Measurements from ENCODE around the gene SIRT2.

SIRT2 gene

DNA sequence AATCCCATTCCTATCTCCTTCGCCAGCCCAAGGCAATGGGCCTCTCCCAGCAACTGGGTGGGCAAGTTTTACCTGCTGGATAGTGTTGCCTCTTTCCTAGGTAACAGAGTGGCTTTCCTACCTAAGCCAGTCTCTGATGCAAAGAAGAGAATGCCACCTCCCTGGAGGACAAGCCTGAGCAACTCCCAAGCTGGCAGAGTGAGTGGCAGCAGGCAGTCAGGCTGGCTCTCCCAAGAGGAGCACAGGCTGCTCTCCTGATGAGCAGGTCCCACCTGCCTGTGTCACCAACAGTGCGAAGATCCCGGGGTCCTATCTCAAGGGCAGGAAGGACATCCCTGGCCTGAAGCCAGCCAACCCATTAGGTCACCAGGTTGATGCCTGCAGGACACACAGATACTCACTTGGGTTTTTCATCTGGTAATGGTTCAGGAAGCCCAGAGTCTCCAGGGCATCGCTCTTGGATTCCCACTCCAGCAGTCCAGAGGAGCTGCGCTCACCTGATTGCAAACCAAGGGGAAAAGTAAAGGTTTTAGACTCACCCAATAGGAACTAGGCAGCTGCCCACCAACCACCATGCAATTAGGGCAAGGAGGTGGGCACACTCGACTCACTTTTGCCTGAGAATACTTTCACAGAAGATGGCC is 62.3 kb downstream of the SIRT2 start:
- Histone ChIP-seq H3K27ac (replicated peaks) (no peak overlapping the region), H3K4me3 (replicated peaks; ENCODE audit: insufficient read depth, low read length) (no peak overlapping the region)
- no peak for DNase-seq (ENCODE audit: low read depth in 1 of 2, low spot score in 1 of 2)

DNA sequence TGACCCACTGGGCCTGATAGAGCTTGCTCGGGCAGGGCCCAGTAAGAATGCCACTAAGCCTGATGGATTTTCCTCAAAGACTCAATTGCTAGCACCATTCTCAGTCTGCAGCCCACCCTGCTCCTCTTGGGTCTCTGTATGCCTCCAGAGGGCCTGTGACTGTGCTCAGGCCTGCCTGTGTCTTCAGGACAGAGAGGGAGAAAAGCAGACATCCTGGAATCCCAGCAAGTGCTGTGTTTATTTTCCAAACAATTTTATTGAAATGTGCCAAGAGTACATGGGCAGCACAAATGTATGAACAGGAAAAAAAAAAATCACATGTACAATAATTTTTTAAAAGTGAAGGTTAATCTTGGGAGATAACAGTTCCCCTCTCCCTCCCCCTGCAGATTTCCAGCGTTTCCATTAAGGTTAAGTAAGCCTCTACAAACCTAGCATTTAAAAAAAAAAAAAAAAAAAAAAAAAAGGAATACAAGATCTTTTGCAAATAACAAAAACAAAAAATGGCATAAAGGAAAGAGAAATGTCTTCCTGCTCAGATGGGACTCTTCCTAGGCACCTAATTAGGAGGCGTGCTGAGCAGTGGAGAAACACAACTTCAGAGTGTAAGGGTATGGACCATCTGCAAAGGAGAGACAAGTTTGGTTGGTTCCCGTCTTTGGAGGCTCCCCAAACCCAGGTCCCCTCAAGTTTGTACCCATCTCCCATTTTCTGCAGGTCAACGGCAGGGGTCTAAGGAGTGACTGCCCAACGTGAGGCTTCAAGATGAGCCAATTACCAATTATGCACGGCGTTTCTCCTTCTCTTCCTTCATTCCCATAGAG is 63.0 kb downstream of the SIRT2 start:
- Histone ChIP-seq H3K27me3 (ENCODE audit: insufficient read depth, poor library complexity, severe bottlenecking) (no peaks in the 10 kb centered on the region), H3K27ac (replicated peaks) (no peak overlapping the region), H3K4me3 (replicated peaks; ENCODE audit: insufficient read depth, low read length) (no peak overlapping the region)
- TF ChIP-seq, protein P1, sequence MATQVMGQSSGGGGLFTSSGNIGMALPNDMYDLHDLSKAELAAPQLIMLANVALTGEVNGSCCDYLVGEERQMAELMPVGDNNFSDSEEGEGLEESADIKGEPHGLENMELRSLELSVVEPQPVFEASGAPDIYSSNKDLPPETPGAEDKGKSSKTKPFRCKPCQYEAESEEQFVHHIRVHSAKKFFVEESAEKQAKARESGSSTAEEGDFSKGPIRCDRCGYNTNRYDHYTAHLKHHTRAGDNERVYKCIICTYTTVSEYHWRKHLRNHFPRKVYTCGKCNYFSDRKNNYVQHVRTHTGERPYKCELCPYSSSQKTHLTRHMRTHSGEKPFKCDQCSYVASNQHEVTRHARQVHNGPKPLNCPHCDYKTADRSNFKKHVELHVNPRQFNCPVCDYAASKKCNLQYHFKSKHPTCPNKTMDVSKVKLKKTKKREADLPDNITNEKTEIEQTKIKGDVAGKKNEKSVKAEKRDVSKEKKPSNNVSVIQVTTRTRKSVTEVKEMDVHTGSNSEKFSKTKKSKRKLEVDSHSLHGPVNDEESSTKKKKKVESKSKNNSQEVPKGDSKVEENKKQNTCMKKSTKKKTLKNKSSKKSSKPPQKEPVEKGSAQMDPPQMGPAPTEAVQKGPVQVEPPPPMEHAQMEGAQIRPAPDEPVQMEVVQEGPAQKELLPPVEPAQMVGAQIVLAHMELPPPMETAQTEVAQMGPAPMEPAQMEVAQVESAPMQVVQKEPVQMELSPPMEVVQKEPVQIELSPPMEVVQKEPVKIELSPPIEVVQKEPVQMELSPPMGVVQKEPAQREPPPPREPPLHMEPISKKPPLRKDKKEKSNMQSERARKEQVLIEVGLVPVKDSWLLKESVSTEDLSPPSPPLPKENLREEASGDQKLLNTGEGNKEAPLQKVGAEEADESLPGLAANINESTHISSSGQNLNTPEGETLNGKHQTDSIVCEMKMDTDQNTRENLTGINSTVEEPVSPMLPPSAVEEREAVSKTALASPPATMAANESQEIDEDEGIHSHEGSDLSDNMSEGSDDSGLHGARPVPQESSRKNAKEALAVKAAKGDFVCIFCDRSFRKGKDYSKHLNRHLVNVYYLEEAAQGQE (IDR thresholded peaks at IDR 0.05; ENCODE audit: insufficient replicate concordance, low read depth), result no peak
- TF ChIP-seq POLR2AphosphoS5 (IDR thresholded peaks at IDR 0.05; ENCODE audit: low read depth) (no peak), SPI1 (IDR thresholded peaks at IDR 0.05; ENCODE audit: borderline replicate concordance, low read depth) (no peak), GABPA (IDR thresholded peaks at IDR 0.05; ENCODE audit: low read depth) (no peak)
- TF ChIP-seq, protein P2, sequence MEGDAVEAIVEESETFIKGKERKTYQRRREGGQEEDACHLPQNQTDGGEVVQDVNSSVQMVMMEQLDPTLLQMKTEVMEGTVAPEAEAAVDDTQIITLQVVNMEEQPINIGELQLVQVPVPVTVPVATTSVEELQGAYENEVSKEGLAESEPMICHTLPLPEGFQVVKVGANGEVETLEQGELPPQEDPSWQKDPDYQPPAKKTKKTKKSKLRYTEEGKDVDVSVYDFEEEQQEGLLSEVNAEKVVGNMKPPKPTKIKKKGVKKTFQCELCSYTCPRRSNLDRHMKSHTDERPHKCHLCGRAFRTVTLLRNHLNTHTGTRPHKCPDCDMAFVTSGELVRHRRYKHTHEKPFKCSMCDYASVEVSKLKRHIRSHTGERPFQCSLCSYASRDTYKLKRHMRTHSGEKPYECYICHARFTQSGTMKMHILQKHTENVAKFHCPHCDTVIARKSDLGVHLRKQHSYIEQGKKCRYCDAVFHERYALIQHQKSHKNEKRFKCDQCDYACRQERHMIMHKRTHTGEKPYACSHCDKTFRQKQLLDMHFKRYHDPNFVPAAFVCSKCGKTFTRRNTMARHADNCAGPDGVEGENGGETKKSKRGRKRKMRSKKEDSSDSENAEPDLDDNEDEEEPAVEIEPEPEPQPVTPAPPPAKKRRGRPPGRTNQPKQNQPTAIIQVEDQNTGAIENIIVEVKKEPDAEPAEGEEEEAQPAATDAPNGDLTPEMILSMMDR (IDR thresholded peaks at IDR 0.05; ENCODE audit: insufficient read depth, low read length), result no peak
- no peak for DNase-seq (ENCODE audit: low read depth in 1 of 2, low spot score in 1 of 2)

More for the DNA sequence above, 62.3 kb downstream of the SIRT2 start:
- TF ChIP-seq POLR2AphosphoS5 (IDR thresholded peaks at IDR 0.05; ENCODE audit: low read depth) (0 out of 2 replicates have a peak, but pooled peaks have one; percentile 48), SPI1 (IDR thresholded peaks at IDR 0.05; ENCODE audit: borderline replicate concordance, low read depth) (no peak)
- no peaks in the 10 kb centered on the region for H3K27me3 ChIP-seq (ENCODE audit: insufficient read depth, poor library complexity, severe bottlenecking)

DNA sequence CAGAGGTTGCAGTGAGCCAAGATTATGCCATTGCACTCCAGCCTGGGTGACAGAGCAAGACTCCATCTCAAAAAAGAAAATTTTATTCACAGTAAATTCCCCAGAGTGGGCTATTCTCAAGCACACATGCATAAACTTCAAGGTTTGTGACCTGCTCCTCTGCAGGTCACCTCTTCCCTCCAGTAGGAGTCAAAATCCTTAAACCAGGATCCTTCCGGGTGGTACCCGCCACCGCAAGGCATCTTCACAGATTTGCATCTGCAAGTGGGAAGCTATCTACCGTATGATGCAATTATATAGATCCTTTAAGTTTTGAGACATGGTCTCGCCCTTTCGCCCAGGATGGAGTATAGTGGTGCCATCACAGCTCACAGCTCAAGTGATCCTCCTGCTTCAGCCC is 64.8 kb downstream of the SIRT2 start:
- H3K4me3 ChIP-seq (replicated peaks; ENCODE audit: insufficient read depth, low read length), result no peak overlapping the region
- H3K27ac ChIP-seq (replicated peaks), result no peak overlapping the region
- DNase-seq (ENCODE audit: low read depth in 1 of 2, low spot score in 1 of 2), result no peak
- H3K27me3 ChIP-seq (ENCODE audit: insufficient read depth, poor library complexity, severe bottlenecking), result no peaks in the 10 kb centered on the region
- TF ChIP-seq POLR2AphosphoS5 (IDR thresholded peaks at IDR 0.05; ENCODE audit: low read depth), result no peak
- TF ChIP-seq, protein P1 (IDR thresholded peaks at IDR 0.05; ENCODE audit: insufficient replicate concordance, low read depth), result no peak
- no peak for TF ChIP-seq GABPA (IDR thresholded peaks at IDR 0.05; ENCODE audit: low read depth)
- TF ChIP-seq, protein P2 (IDR thresholded peaks at IDR 0.05; ENCODE audit: insufficient read depth, low read length), result no peak
- no peak for TF ChIP-seq SPI1 (IDR thresholded peaks at IDR 0.05; ENCODE audit: borderline replicate concordance, low read depth)

DNA sequence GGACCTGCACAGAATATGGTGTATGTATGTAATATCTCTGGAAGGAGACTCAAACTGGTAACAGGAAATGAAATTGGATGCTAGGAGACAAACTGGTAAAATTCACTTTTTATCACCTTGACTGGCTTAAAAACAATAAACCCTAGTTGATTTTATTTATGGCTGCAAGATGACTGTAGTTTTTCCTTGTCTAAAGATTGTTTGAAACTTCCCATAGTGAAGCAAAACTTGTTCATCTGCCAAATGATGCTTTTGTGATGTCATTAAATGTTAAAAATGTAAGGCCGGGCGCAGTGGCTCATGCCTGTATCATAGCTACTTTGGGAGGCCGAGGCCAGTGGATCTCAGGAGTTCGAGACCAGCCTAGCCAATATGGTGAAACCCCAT is 65.3 kb downstream of the SIRT2 start:
- DNase-seq (ENCODE audit: low read depth in 1 of 2, low spot score in 1 of 2), result no peak
- TF ChIP-seq, protein P2 (IDR thresholded peaks at IDR 0.05; ENCODE audit: insufficient read depth, low read length), result no peak
- TF ChIP-seq, protein P1 (IDR thresholded peaks at IDR 0.05; ENCODE audit: insufficient replicate concordance, low read depth), result no peak
- no peak for TF ChIP-seq SPI1 (IDR thresholded peaks at IDR 0.05; ENCODE audit: borderline replicate concordance, low read depth)
- TF ChIP-seq POLR2AphosphoS5 (IDR thresholded peaks at IDR 0.05; ENCODE audit: low read depth), result no peak
- TF ChIP-seq GABPA (IDR thresholded peaks at IDR 0.05; ENCODE audit: low read depth), result no peak
- Histone ChIP-seq H3K4me3 (replicated peaks; ENCODE audit: insufficient read depth, low read length) (no peak overlapping the region), H3K27me3 (ENCODE audit: insufficient read depth, poor library complexity, severe bottlenecking) (no peaks in the 10 kb centered on the region), H3K27ac (replicated peaks) (no peak overlapping the region)

Measured in HL-60 (cell line).